Heart left ventricle (tissue), 16 donors: ENCODE results near the gene URB2. TPM values are rescaled to one million over a fixed set of nuclear protein-coding genes. Genes with fewer than 3 reads are reported as not detected.

Experiments
- ATAC-seq, 4 donors: fragments of 200-7000 bp; cut with Tn5 transposase; one replicate each; pipeline ENCODE4 v1.9.1; 2020 to 2022; ENCODE audit warnings: moderate library complexity in 4 of 4, mild to moderate bottlenecking in 3 of 4, moderate number of reproducible peaks in 1 of 4
- DNase-seq, 5 donors: peaks; one replicate each; pipeline ENCODE4 v3.0.0-alpha.2; 2020
- H3K27ac ChIP-seq, 12 donors: fragments of 200-600 bp; sonication (generic) in 4 of 12; one replicate each; pipeline versions ENCODE4 v1.5.0 to v1.8.0; 2016 to 2022; ENCODE audit warnings: mild to moderate bottlenecking in 2 of 12
- H3K27me3 ChIP-seq, 9 donors: fragments of 200-600 bp; sonication (generic) in 2 of 9; one replicate each; pipeline versions ENCODE4 v1.5.1 to v1.8.0; 2016 to 2022; ENCODE audit warnings: mild to moderate bottlenecking in 3 of 9
- H3K36me3 ChIP-seq, 9 donors: fragments of 200-600 bp; sonication (generic) in 2 of 9; one replicate each; pipeline versions ENCODE4 v1.5.0 to v1.8.0; 2018 to 2022; ENCODE audit warnings: mild to moderate bottlenecking in 2 of 9
- H3K4me1 ChIP-seq, 12 donors: fragments of 200-600 bp; sonication (generic) in 4 of 12; one replicate each; pipeline versions ENCODE4 v1.5.0 to v1.8.0; 2016 to 2022; ENCODE audit warnings: mild to moderate bottlenecking in 3 of 12
- H3K4me3 ChIP-seq, 12 donors: fragments of 200-600 bp; sonication (generic) in 4 of 12; one replicate each; pipeline versions ENCODE4 v1.5.0 to v1.8.0; 2017 to 2022; ENCODE audit warnings: mild to moderate bottlenecking in 9 of 12, moderate library complexity in 4 of 12
- H3K9me3 ChIP-seq, 12 donors: fragments of 200-600 bp; sonication (generic) in 4 of 12; one replicate each; pipeline versions ENCODE4 v1.5.0 to v1.8.0; 2016 to 2022; ENCODE audit warnings: mild to moderate bottlenecking in 1 of 12
- POLR2A ChIP-seq, 2 donors: fragments of 450-650 bp; IDR thresholded peaks; one replicate each; pipeline ENCODE4 v1.6.1; 2017; ENCODE audit warnings: antibody characterized with exemption in 2 of 2, mild to moderate bottlenecking in 2 of 2, moderate library complexity in 2 of 2
- WGBS, 4 donors: extraction: QIAGEN DNeasy Blood & Tissue Kit in 2 of 4; methylation state at CpG; one replicate each; pipeline versions ENCODE4 v1.1.5 to v1.1.7; 2013 to 2018; 5-methylcytosine and 5-hydroxymethylcytosine counted together
- intact Hi-C, 10 donors: fragments of 100-400 bp; cut with DNase I; formaldehyde crosslinking; loops; one replicate each; pipeline versions ENCODE4 v1.11.1 to v1.14.2; 2022
- polyA plus RNA-seq, 2 donors: library from polyadenylated mRNA; stranded (reverse); fragments of 200-250 nt; gene quantifications; one replicate each; pipeline ENCODE4 v1.2.3, GENCODE V29; 2013
- total RNA-seq, 9 donors: library from RNA; depleted of rRNA in 2 of 9; stranded (reverse); fragments of >200 nt in 2 of 9; fragmentation: NEBNext Ultra II Directional in 3 of 9; extraction: Animal tissue kit (Norgen Biotek cat#: 25700) in 3 of 9; gene quantifications; one replicate each; pipeline versions ENCODE4 v1.1.0 to v1.2.4, GENCODE V29; 2016 to 2023
- TF ChIP-seq, protein P1 (sequence below), 12 donors: fragments of 200-600 bp; sonication (generic) in 4 of 12; IDR thresholded peaks; one replicate each; pipeline versions ENCODE4 v1.5.0 to v1.8.0; 2018 to 2022; ENCODE audit warnings: antibody characterized with exemption in 12 of 12, mild to moderate bottlenecking in 5 of 12
- donor health status: ischemic (EF 13 %, LVEDD 7.1; RV severe dilation, severe dysfunction).
- donor health status: healthy with polysubstance abuse.
- donor health status: DM: no; HTN: yes; CAD: no.
- donor health status: DM: no; HTN: no; CAD: no.
- donor health status: ischemic (EF 25% LVEDD 6.9; RV normal size, moderate dysfunction).
- donor health status: ischemic (EF 25% LVEDD 5.7; RV mildly dilated, moderate dysfunction).
- donor health status: healthy.
- donor health status: DM: yes; HTN: yes; CAD: no.
- donor health status: ischemic (EF 35%, LVEDD 5.7; RV mildly dilated, moderate dysfunction).
- donor health status: nonischemic (EF 11% LVEDD 7.7; RV severe dilation, severe dysfunction).
- donor health status: DM: yes; HTN: yes; CAD: no.
- donor health status: PGD.
- donor health status: ischemic (EF 29% LVEDD 5.4; RV normal size, mild dysfunction).
- donor health status: nonischemic (EF 23%, LVEDD 6.1; RV moderate dilation, normal function).

The URB2 gene
- total and polyA plus RNA-seq, 11 donors, result 1.4 to 6.7 (median 5.0) TPM

DNA sequence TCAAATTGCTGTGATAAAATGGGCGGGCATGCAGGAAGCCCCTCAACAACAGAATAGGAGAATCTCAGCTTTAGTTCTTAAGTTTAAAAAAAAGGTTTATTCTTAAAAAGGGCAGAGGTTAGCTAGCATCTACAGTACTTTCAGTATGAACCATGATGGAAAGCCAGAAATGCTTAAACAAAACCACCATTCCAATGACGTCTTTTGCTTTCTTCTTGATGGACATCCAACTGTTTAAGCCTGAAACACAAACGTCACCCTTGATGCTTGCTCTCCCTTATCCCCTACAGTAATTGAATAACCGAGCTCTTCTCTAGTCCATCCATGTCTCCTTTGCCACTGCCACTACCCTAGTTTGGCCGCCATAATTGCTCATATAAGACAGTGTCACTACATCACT, 25.8 kb upstream of the URB2 start:
- H3K4me3 ChIP-seq, result no peak overlapping the region
- DNase-seq (no peak), ATAC-seq (no peak)
- H3K9me3 ChIP-seq, result no peaks in the 10 kb centered on the region
- intact Hi-C loops, result no loop called here
- peaks cover 0 to 59% (median 48%) of the 10 kb centered on the region in 9 donors for H3K36me3 ChIP-seq
- no peaks in the 10 kb centered on the region for H3K27me3 ChIP-seq
- H3K27ac ChIP-seq, result no peak overlapping the region
- WGBS, 4 donors, result 94 to 97% (median 94%) methylated on average over 5 of the region's 5 CpGs
- H3K4me1 ChIP-seq, result peaks cover 0 to 50% (median 29%) of the 10 kb centered on the region in 12 donors
- no peak for TF ChIP-seq POLR2A (IDR thresholded peaks at IDR 0.05)
- TF ChIP-seq, protein P1, sequence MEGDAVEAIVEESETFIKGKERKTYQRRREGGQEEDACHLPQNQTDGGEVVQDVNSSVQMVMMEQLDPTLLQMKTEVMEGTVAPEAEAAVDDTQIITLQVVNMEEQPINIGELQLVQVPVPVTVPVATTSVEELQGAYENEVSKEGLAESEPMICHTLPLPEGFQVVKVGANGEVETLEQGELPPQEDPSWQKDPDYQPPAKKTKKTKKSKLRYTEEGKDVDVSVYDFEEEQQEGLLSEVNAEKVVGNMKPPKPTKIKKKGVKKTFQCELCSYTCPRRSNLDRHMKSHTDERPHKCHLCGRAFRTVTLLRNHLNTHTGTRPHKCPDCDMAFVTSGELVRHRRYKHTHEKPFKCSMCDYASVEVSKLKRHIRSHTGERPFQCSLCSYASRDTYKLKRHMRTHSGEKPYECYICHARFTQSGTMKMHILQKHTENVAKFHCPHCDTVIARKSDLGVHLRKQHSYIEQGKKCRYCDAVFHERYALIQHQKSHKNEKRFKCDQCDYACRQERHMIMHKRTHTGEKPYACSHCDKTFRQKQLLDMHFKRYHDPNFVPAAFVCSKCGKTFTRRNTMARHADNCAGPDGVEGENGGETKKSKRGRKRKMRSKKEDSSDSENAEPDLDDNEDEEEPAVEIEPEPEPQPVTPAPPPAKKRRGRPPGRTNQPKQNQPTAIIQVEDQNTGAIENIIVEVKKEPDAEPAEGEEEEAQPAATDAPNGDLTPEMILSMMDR (IDR thresholded peaks at IDR 0.05), result no peak

DNA sequence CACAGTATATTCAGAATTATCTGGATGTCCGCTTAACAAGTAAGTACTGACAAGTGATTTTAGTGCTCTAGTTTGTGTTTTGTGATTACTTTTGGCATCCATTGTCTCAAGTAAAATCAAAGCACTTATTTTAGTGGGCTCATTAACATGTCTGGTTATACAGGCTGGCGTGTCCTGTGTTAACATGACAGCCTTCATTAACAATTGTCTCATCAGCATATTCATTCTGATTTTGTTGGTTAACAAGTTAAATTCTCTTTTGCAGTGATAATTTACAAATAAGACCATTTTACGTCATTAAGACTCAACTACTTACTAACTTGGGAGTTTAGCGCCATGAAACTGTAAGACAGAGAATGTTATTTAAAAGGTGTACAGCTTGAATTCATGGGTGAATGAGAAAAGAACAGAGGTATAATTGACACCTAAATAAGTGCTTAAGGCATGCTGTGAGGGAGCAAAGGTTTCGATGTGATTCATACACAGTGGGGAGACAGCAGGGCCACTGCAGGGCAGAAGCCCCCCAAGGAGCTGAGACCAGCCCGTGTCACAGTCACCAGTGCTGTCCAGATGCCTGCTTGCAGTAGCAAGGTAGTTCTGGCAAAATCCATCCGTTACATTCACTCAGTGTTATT, 22.6 kb upstream of the URB2 start:
- Histone ChIP-seq H3K4me3 (no peak overlapping the region), H3K36me3 (peaks cover 0 to 91% (median 81%) of the 10 kb centered on the region in 9 donors), H3K27ac (no peak overlapping the region), H3K4me1 (peaks cover 0 to 25% (median 6%) of the 10 kb centered on the region in 12 donors), H3K27me3 (no peaks in the 10 kb centered on the region), H3K9me3 (no peaks in the 10 kb centered on the region)
- ATAC-seq (no peak), DNase-seq (no peak)
- TF ChIP-seq, protein P1 (IDR thresholded peaks at IDR 0.05), result no peak
- TF ChIP-seq POLR2A (IDR thresholded peaks at IDR 0.05), result no peak
- intact Hi-C loops, result no loop called here
- 81 to 90% (median 86%) methylated on average over 7 of the region's 7 CpGs for WGBS, 4 donors

DNA sequence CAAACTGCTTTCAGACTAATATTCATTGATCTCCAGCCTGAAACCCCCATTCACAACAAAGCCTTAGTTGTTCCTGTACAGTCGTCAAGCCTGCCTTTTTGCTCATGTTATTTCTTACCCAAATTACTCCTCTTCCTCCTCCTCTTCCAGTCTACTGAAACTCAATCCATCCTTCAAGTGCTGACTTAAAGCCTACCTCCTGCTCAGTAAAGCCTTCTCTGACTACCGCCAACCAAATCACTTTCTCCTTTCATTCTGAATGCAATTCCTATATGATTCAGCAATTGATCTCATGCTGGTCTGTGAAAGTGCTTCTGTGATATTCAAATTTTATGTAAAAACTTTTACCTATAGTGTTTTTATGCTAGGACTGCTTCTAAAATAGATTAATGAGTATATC, 18.7 kb upstream of the URB2 start:
- Histone ChIP-seq H3K36me3 (peaks cover 0 to 100% (median 97%) of the 10 kb centered on the region in 9 donors), H3K9me3 (no peaks in the 10 kb centered on the region), H3K27me3 (no peaks in the 10 kb centered on the region), H3K27ac (no peak overlapping the region), H3K4me3 (no peak overlapping the region), H3K4me1 (peaks cover 0 to 6% (median 0%) of the 10 kb centered on the region in 12 donors)
- 89 to 96% (median 95%) methylated on average over 2 of the region's 2 CpGs for WGBS, 4 donors
- DNase-seq (no peak), ATAC-seq (no peak)
- TF ChIP-seq POLR2A (IDR thresholded peaks at IDR 0.05), result no peak
- TF ChIP-seq, protein P1 (IDR thresholded peaks at IDR 0.05), result no peak
- intact Hi-C loops, result no loop called here

DNA sequence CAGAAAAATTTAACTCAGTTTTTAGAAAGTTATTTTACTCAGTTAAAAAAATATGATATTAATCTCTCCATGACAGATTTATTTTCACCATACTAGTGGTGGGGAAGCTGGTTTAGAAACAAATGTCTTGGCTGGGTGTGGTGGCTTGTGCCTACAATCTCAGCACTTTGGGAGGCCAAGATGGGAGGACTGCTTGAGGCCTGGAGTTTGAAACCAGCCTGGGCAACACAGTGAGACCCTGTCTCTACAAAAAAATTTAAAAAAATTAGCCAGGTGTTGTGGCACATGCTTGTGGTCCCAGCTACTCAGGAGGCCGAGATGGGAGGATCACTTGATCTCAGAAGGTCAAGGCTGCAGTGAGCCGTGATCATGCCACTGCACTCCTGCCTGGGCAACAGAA, 17.5 kb upstream of the URB2 start:
- WGBS, 4 donors, result 94 to 100% (median 99%) methylated on average over 2 of the region's 2 CpGs
- no peak for ATAC-seq
- intact Hi-C loops, result no loop called here
- no peak for DNase-seq
- Histone ChIP-seq H3K27me3 (no peaks in the 10 kb centered on the region), H3K9me3 (no peaks in the 10 kb centered on the region), H3K4me1 (no peaks in the 10 kb centered on the region), H3K27ac (no peak overlapping the region), H3K36me3 (peaks cover 0 to 100% (median 98%) of the 10 kb centered on the region in 9 donors), H3K4me3 (no peak overlapping the region)
- no peak for TF ChIP-seq POLR2A (IDR thresholded peaks at IDR 0.05)
- TF ChIP-seq, protein P1 (IDR thresholded peaks at IDR 0.05), result no peak
